ENCODE results near the gene KIF5B. TPM values are rescaled to one million over a fixed set of nuclear protein-coding genes. Genes with fewer than 3 reads are reported as not detected.
"Not testable (repeated sequence)": the region's sequence is repeated elsewhere in the genome, so short reads cannot be mapped to it uniquely, and the experiment has no call there.

The KIF5B gene
- total and polyA plus RNA-seq, 3 donors from 2014 or later, result 49.5 to 122 (median 108) TPM

DNA sequence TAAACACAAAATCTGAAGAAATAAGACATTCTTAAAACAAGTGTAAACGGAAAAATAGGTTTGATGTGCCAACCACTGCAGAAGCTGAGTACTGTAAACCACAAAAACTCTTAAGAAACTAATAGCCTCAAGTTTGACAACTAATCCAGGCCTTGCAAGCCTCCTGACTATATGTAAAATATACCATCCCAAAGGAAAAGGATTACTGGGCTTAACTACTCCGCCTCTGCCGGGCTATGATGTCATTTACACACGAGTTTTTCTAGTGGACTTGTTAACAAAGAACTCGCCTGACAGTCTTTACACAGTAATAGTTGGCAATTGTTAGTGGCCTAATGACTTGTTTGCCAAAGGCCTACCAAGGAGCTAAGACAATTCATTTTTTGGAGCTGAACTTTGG lies 2.1 kb downstream of the KIF5B start:
- no peaks in the 10 kb centered on the region for H3K9me3 ChIP-seq
- WGBS, 2 donors, result 13 to 17% methylated on average over 5 of the region's 5 CpGs
- H3K36me3 ChIP-seq (ENCODE audit: low read depth, missing control alignments), result no peaks in the 10 kb centered on the region
- H3K27ac ChIP-seq, result peak overlapping the region in 1 of 2 donors; percentile 99
- TF ChIP-seq, protein P1, sequence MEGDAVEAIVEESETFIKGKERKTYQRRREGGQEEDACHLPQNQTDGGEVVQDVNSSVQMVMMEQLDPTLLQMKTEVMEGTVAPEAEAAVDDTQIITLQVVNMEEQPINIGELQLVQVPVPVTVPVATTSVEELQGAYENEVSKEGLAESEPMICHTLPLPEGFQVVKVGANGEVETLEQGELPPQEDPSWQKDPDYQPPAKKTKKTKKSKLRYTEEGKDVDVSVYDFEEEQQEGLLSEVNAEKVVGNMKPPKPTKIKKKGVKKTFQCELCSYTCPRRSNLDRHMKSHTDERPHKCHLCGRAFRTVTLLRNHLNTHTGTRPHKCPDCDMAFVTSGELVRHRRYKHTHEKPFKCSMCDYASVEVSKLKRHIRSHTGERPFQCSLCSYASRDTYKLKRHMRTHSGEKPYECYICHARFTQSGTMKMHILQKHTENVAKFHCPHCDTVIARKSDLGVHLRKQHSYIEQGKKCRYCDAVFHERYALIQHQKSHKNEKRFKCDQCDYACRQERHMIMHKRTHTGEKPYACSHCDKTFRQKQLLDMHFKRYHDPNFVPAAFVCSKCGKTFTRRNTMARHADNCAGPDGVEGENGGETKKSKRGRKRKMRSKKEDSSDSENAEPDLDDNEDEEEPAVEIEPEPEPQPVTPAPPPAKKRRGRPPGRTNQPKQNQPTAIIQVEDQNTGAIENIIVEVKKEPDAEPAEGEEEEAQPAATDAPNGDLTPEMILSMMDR (IDR thresholded peaks at IDR 0.05), result no peak
- TF ChIP-seq POLR2A (IDR thresholded peaks at IDR 0.05), result no peak
- H3K27me3 ChIP-seq, result no peaks in the 10 kb centered on the region
- peaks cover 11% of the 10 kb centered on the region for H3K4me1 ChIP-seq
- no peak for DNase-seq
- intact Hi-C loops (cut with DNase I; ENCODE audit: low total_unique reads), result no loop called here
- peak overlapping the region in 1 of 2 donors; percentile 92 for H3K4me3 ChIP-seq

DNA sequence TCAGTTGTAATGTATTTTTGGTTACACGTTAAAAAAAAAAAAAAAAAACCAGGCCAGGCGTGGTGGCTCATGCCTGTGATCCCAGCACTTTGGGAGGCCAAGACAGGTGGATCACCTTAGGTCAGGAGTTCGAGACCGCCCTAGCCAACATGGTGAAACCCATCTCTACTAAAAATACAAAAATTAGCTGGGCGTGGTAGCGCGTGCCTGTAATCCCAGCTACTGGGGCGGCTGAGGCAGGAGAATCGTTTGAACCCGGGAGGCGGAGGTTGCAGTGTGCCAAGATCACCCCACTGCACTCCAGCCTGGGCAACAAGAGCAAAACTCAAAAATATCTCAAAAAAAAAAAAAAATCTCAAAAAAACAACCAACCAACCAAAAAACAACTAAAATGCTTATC lies 2.8 kb downstream of the KIF5B start:
- peak overlapping the region in 1 of 2 donors; percentile 1 for H3K27ac ChIP-seq

DNA sequence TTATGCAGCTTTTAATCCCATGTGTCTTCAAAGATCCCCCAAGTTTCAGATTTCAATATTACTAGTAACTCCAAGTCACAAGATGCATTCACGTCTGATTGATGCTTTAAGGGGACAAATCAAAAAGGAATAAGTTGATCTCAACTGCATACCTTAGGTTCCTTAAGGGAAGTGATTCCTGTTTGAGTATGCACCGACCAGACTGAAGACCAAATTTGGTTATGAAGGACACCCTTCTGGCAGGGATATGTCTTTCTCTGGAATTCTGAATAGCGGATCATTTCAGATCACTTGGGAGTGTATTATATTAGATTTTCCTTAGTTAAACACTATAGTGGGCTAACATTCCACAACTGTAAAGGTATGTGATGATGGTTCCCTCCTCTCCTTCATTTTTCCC lies 4.3 kb downstream of the KIF5B start:
- Histone ChIP-seq H3K9me3 (no peaks in the 10 kb centered on the region), H3K27me3 (no peaks in the 10 kb centered on the region), H3K27ac (no peak overlapping the region), H3K36me3 (ENCODE audit: low read depth, missing control alignments) (no peaks in the 10 kb centered on the region), H3K4me3 (no peak overlapping the region), H3K4me1 (peaks cover 15% of the 10 kb centered on the region)
- intact Hi-C loops (cut with DNase I; ENCODE audit: low total_unique reads), result no loop called here
- no peak for DNase-seq
- WGBS, 2 donors, result 50% methylated on average over 3 of the region's 3 CpGs
- TF ChIP-seq POLR2A (IDR thresholded peaks at IDR 0.05), result no peak
- TF ChIP-seq, protein P1 (IDR thresholded peaks at IDR 0.05), result no peak

More for the DNA sequence above, 2.8 kb downstream of the KIF5B start:
- peaks cover 11% of the 10 kb centered on the region for H3K4me1 ChIP-seq
- H3K4me3 ChIP-seq; H3K27me3 ChIP-seq; intact Hi-C loops (cut with DNase I; ENCODE audit: low total_unique reads); H3K36me3 ChIP-seq (ENCODE audit: low read depth, missing control alignments); H3K9me3 ChIP-seq; DNase-seq: not testable (repeated sequence)
- 79 to 87% methylated on average over 11 of the region's 11 CpGs for WGBS, 2 donors

DNA sequence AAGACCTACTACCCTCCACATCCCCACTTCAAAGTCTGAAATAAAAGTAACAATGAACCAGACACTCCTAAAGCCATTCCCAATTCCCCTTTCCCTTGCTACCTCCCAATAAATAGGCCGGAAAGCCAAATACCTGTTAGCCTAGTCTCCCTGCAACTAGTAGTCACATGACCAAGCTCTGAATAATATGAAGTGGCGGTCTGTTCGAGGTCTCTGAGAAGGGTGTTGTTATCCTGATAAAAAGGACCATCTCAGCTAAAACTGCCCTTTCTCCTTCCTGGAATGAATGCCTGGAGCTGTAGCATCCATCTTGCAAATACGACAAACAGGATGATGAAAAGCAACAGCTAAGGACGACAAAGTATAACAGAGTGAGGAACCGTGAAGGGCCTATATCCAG lies 6.0 kb downstream of the KIF5B start:
- peaks cover 14% of the 10 kb centered on the region for H3K4me1 ChIP-seq
- no peak for DNase-seq
- H3K27me3 ChIP-seq, result no peaks in the 10 kb centered on the region
- TF ChIP-seq, protein P1 (IDR thresholded peaks at IDR 0.05), result no peak
- no peak for TF ChIP-seq POLR2A (IDR thresholded peaks at IDR 0.05)
- intact Hi-C loops (cut with DNase I; ENCODE audit: low total_unique reads), result no loop called here
- no peak overlapping the region for H3K27ac ChIP-seq
- no peaks in the 10 kb centered on the region for H3K9me3 ChIP-seq
- 70 to 73% methylated on average over 6 of the region's 6 CpGs for WGBS, 2 donors
- H3K36me3 ChIP-seq (ENCODE audit: low read depth, missing control alignments), result no peaks in the 10 kb centered on the region
- no peak overlapping the region for H3K4me3 ChIP-seq

DNA sequence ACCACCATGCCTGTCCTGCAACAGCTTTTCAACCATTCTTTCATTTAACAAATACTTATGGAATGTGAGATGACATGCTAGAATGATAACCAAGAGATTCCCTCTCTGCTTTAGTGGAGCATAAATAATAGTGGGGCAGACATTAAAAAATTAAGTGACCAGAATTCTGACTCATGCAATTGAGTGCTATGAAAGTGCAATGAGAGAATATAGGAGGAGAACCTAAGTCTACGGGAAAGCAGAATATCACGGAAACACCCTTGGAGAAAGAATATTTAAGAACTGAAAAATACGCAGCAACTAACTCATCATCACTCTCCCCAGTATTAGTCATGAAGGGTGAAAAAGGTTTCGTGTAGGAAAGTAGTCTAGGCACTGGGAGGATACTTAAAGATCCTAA lies 7.1 kb downstream of the KIF5B start:
- no peak overlapping the region for H3K4me3 ChIP-seq
- no peaks in the 10 kb centered on the region for H3K27me3 ChIP-seq
- no peaks in the 10 kb centered on the region for H3K36me3 ChIP-seq (ENCODE audit: low read depth, missing control alignments)
- intact Hi-C loops (cut with DNase I; ENCODE audit: low total_unique reads), result no loop called here
- H3K4me1 ChIP-seq, result peaks cover 8% of the 10 kb centered on the region
- no peaks in the 10 kb centered on the region for H3K9me3 ChIP-seq
- 62 to 65% methylated on average over 4 of the region's 4 CpGs for WGBS, 2 donors
- TF ChIP-seq, protein P1 (IDR thresholded peaks at IDR 0.05), result no peak
- no peak for TF ChIP-seq POLR2A (IDR thresholded peaks at IDR 0.05)
- H3K27ac ChIP-seq, result no peak overlapping the region
- no peak for DNase-seq

All from testis (tissue), 3 donors.